Smooth muscle cell of the coronary artery (primary cell): ENCODE data around the gene SDR42E2. TPM values are rescaled to one million over a fixed set of nuclear protein-coding genes. Genes with fewer than 3 reads are reported as not detected.

Experiments used
- total RNA-seq: library from RNA; depleted of rRNA; stranded (reverse); fragments of >200 nt; gene quantifications from 2 replicates; pipeline ENCODE4 v1.2.3, GENCODE V29; 2014; ENCODE audit warnings: low replicate concordance

The SDR42E2 gene
- total RNA-seq, result 0.08 TPM in 1 of 2 replicates, not detected in the other

DNA sequence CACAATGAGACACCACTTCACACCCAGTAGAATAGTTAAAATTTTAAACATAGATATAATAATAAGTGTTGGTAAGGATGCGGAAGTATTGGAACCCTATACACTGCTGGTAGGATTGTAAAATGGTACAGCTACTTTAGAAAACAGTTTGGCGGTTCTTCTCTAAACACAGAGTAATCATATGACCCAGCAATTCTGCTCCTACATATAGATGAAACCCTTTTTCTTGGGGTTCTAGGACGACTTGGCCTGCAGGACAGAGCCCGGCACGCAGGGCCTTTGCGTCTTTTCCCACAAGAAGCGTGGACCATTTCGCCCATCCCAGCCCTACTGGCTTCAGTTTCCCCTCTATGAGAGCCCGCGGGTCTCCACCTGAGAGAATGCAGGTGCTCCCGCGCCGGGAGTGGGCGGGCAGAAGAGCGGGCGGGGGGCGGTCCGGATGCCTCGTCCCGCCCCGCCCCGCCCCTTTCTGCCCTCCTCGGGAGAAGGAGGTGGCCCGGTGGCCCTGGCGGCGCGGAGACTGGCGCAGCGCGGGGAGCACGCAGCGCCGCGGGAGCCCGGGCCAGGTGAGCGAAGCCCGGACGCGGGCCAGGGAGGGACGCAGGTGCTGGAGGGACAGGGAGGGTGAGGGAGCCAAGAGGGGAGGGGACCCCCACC is at the start of gene SDR42E2:
TSS of gene SDR42E2 (plus strand) at position 508 of the 657 bp plus-strand sequence. CDS start 3,077 bp downstream, outside the sequence.

DNA sequence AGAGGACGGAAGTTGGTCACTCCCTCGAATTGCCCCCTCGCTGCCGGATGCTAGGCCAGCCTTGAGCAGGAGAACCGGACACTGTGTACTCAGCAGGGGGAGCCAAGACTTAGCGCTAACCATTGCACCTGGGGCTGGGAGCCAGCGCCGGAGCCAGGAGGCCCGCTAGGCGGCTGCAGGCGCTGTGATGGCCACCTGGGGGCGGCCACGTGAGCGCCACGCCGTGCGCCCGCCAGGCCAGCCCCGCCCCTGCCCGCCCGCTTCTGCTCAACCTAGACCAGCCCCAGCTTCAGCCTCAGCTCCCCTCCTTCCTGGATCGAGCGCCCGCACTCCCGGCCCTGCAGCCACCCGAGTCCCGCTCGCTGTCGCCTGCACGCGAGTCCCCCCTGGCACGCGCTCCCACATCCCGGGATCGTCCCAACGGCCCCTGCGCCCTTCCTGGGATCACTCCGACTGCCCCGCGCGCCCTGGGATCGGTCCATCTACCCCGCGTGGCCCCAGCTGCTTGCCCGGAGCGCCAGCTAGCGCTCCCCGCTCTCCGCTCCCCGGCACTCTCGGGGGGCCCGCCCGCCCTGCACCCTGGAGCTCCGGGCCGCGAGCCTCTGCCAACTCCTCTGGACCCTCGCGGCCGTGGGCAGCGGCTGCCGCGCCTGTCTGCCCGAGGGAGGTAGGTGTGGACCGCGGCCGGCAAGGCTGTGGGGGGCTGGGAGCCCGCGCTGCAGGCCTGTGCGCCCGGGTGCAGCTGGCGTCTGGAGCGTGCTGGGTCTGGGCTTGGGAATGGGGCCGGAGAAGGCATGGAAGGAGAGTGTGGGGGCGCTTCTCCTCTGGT is 43.9 kb downstream of the SDR42E2 start, which contains the start of gene EEF2K:
TSS of gene EEF2K (plus strand) at position 266 of the 829 bp plus-strand sequence. CDS start 19,452 bp downstream, outside the sequence.

Other genes starting within 250 kb of the SDR42E2 start
- gene UQCRC2, start 209.1 kb upstream of the SDR42E2 start, total RNA-seq, result 203 and 210 TPM in 2 replicates
- gene PDZD9, start 161.4 kb upstream of the SDR42E2 start, total RNA-seq, result not detected in 2 replicates
- 7.5 and 8.0 TPM in 2 replicates for gene MOSMO, start 154.4 kb upstream of the SDR42E2 start, total RNA-seq
- gene VWA3A, start 70.0 kb upstream of the SDR42E2 start, total RNA-seq, result not detected in 2 replicates
- gene EEF2K, start 43.8 kb downstream of the SDR42E2 start, total RNA-seq, result 19.7 and 29.4 TPM in 2 replicates
- gene POLR3E, start 134.9 kb downstream of the SDR42E2 start, total RNA-seq, result 53.4 and 86.8 TPM in 2 replicates
- gene CDR2, start 212.1 kb downstream of the SDR42E2 start, total RNA-seq, result 18.4 and 54.6 TPM in 2 replicates